Left cardiac atrium (tissue), 4 donors: ENCODE results near the gene BCAR3. TPM values are rescaled to one million over a fixed set of nuclear protein-coding genes. Genes with fewer than 3 reads are reported as not detected.
A peak's percentile ranks its signal among the peaks of the same experiment; 100 is the strongest.

Experiments used
- ATAC-seq, 2 donors: fragments of 200-7000 bp; cut with Tn5 transposase; one replicate each; pipeline ENCODE4 v1.9.1; 2020; ENCODE audit warnings: mild to moderate bottlenecking in 2 of 2, moderate library complexity in 2 of 2
- DNase-seq: peaks from one replicate; pipeline ENCODE4 v3.0.0-alpha.2; 2020
- intact Hi-C, 2 donors: fragments of 100-400 bp; cut with DNase I; formaldehyde crosslinking; loops; one replicate each; pipeline versions ENCODE4 v1.14.1 to v1.15.1; 2022 to 2023
- total RNA-seq, 2 donors: library from RNA; stranded (reverse); fragmentation: NEBNext Ultra II Directional; extraction: Animal tissue kit (Norgen Biotek cat#: 25700); gene quantifications; one replicate each; pipeline ENCODE4 v1.2.1, GENCODE V29; 2021
- donor health status: DM: no; HTN: yes; CAD: no.
- donor health status: DM: no; HTN: yes; CAD: no; lungs with severe emphysema.
- donor health status: DM: yes; HTN: yes; CAD: no.
- donor health status: Dilated cardiomyopathy.

The BCAR3 gene
- total RNA-seq, 2 donors from 2014 or later, result 12.4 to 17.5 TPM

GRCh38 chr1:93625582-93626327 is 55.9 kb downstream of the BCAR3 start:
- intact Hi-C loops, result loop anchor here (5.0 kb wide), 1 partner anchor 188 kb away; no protein-coding TSS in a partner anchor
- ATAC-seq (peak; percentile 43 to 71), DNase-seq (peak; percentile 55)

DNA sequence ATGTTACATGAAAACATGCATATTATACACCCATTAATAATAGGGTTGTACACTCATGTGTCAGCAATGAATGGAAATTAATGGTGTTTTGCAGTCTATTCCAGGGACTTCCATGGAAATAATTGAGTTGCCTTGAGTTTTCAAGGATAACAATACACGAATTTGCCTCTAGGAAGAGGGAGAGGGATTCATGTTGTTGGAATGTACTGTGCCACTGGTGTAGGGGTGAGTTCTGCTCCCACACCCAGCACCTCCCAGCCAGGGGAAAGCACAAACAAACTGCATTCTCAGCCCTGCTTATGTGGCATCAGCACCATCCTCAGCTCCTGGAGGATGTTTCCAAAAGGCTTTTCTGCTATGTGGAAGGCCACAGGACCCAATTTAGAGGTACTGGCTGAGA is 57.8 kb downstream of the BCAR3 start:
- DNase-seq (no peak), ATAC-seq (peak in 1 of 2 donors; percentile 36)
- intact Hi-C loops, result no loop called here

DNA sequence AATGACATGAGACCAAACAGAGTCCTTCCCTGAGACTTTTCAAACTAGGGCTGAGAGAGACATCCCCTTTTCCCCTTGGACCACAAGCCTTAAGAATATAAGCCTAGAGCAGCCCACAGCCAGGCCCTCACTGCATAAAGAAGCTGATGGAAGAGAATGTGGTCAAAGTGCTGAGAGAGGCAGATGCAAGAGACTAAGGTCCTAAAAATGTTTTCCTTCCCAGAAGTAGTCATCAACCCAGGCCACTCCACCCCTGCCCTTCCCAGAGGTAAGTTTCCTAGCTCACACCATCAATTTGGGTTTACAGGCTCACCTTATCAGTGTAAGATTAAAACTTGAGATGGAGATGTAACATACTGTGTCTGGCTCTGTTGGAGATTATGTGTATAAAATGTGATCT is 58.2 kb downstream of the BCAR3 start:
- ATAC-seq (no peak), DNase-seq (no peak)
- intact Hi-C loops, result no loop called here

GRCh38 chr1:93621246-93621645 is 60.4 kb downstream of the BCAR3 start:
- intact Hi-C loops, result no loop called here
- no peak for DNase-seq
- ATAC-seq, result no peak

GRCh38 chr1:93620841-93621210 is 60.8 kb downstream of the BCAR3 start:
- no peak for ATAC-seq
- intact Hi-C loops, result no loop called here

GRCh38 chr1:93620172-93620840 is 61.3 kb downstream of the BCAR3 start:
- intact Hi-C loops, result no loop called here
- DNase-seq, result no peak
- ATAC-seq, result no peak

More at GRCh38 chr1:93620841-93621210, 60.8 kb downstream of the BCAR3 start:
- DNase-seq, result no peak

DNA sequence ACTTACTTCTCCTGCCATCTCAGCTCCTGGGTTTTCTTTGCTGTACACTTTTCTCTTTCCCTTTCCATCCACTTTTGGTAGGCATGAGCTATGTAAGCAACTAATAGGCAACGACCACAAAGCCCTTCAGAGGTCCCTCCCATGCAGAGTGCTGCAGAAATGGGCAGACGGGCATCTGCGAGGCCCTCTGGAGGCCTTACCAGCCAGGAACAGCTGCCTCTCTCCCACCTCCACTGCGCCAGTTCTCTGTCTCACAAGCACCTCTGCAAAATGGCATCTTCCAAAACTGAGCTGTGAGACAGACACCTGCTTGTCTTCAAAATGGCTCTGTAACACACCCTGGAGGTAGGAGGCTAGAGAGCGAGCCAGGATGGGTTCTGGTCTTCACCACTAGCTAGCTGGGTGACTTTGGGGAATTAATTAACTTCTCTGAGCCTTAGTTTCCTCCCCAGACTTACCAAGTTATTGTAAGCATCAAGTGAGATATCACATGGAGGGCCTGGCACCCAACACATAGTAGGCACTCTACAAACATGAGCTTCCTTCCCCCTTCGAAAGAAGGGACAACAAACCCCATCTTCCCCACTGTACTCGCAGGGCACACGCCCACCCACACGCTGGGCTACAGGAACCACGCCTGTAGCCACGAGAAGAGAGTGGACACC is 62.0 kb downstream of the BCAR3 start:
- DNase-seq (no peak), ATAC-seq (no peak)
- intact Hi-C loops, result loop anchor here in 1 of 2 donors (5.0 kb wide), 1 partner anchor 62 kb away; no protein-coding TSS in a partner anchor

DNA sequence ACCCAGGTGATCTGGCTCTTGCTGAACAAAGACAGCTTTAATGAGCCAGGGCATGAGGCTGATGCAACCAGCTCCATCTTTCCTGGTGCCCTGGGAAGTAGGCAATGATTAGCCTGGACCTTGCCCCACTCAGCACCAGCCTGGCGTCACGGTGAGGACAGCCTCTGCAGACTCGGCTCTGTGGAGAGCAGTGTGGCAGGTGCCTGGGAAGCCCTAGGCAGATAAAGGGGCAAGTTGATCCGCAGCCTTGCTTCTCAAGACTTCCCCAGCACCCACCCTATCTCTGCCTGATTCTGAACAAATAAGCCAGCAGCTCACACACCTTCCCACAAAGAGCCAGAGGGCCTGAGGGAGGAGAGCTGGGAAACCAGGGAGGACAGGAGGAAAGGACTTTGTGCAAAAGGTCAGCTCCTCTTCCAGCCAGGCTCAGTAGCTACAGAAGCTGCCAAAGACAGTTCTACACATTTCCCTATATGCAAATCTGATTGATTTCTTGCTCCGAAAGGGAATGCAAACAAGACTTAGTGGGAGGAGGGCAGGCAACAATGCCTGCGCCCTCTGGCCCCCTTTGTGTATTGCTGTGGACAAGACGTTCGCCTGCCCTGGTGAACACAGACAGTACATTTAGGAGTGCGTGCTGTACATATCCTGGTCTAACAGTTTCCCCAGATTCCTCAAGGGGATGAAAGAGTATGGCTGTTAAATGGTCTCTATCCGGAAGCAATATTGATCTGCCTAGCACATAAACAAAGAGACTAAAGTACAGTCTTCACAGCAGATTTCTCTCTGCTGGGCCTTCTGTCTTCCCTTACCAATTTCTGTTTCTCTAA is 63.8 kb downstream of the BCAR3 start:
- ATAC-seq, result no peak
- intact Hi-C loops, result loop anchor here in 1 of 2 donors (5.0 kb wide), 1 partner anchor 61 kb away; no protein-coding TSS in a partner anchor

DNA sequence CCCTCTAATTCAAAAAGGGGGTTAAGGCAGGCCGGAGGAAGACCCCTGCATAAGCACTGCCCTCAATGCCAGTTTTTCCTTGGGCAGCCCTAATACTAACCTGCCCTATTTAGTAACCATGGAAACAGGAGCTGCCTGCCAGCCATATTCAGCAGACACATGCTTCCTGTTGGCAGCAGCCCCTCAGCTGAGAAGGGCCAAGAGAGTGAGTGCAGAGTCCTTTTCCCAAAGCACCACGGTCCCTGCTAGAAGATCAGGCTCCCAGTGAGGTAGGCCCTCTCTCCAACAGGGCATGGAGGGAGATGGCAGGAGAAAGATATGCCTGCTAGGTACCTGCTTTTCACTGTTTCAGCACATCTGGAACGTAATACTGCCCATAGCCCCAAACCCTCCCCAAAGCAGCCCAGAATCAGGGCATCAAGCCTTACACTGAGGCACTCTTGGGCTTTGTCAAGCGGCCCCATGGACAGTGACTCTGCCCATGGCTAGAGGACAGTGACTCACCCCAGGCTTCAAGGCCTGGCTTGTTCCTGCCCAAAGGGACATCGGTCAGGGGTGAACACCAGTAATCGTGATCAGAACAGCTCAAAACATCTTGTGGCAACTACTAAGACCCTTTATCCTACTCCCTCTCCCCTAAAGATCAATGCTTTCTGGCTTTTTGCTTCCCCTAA is 64.5 kb downstream of the BCAR3 start:
- DNase-seq, result peak; percentile 59
- ATAC-seq, result peak; percentile 57 to 70
- intact Hi-C loops, result loop anchor here in 1 of 2 donors (5.0 kb wide), 1 partner anchor 60 kb away; no protein-coding TSS in a partner anchor

More for the DNA sequence above, 63.8 kb downstream of the BCAR3 start:
- no peak for DNase-seq

- ATAC-seq, result peak; percentile 40 to 69
- intact Hi-C loops, result loop anchor here in 1 of 2 donors (5.0 kb wide), 1 partner anchor 59 kb away; no protein-coding TSS in a partner anchor
- peak; percentile 65 for DNase-seq
Observed at GRCh38 chr1:93616221-93616995, 65.2 kb downstream of the BCAR3 start.

DNA sequence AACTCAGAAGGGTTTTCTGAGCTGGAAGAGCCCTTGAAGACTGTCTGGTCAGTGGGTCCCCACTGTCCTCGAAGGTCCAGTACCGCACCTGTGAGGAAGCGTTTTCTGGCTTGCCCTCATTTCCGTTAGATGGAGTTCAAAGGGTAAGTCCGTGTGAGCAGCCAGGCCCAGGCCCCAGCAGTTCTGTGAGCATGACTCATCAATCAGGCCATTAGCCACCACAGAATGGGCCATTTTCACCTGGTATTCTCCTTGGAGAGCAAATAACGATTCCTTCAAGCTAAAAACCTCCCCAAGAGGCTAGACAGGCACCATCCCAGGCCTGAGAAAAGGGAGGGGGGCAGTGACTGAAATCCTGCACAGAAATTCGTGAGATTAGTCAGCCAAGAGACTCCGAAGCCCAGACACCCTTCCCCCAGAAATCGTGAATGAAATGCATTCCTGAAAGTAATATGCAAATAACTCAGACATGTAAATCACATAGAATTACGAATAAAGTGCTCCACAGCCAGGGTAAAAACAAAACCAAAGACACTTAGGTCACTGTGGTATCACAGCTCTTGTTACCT is 66.0 kb downstream of the BCAR3 start:
- intact Hi-C loops, result loop anchor here in 1 of 2 donors (5.0 kb wide), 1 partner anchor 58 kb away; no protein-coding TSS in a partner anchor
- DNase-seq (no peak), ATAC-seq (peak in 1 of 2 donors; percentile 4)

GRCh38 chr1:93614986-93615581 is 66.6 kb downstream of the BCAR3 start:
- DNase-seq, result no peak
- no peak for ATAC-seq
- intact Hi-C loops, result loop anchor here in 1 of 2 donors (5.0 kb wide), 1 partner anchor 58 kb away; no protein-coding TSS in a partner anchor

DNA sequence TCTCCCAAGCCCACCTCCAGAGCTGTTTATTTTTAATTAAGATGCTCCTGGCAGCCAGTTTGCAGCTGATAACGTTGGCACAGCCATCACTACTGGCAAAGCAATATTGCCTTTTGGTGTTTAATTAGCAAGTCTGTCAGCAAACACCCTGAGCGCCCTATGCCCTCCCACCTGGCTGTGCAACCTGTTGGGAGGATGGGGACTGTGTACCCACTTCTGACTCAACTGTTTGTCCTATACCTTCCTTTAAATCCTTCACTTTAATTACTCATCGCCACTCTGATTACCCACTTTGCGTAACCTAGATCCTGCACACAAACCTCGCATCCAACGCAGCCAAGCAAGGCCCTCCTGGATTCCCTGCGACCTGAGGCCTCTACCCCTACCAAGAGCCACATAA is 67.1 kb downstream of the BCAR3 start:
- ATAC-seq (no peak), DNase-seq (no peak)
- intact Hi-C loops, result no loop called here

GRCh38 chr1:93613898-93614297 is 67.7 kb downstream of the BCAR3 start:
- ATAC-seq (peak; percentile 63 to 74), DNase-seq (peak; percentile 50)
- intact Hi-C loops, result no loop called here

DNA sequence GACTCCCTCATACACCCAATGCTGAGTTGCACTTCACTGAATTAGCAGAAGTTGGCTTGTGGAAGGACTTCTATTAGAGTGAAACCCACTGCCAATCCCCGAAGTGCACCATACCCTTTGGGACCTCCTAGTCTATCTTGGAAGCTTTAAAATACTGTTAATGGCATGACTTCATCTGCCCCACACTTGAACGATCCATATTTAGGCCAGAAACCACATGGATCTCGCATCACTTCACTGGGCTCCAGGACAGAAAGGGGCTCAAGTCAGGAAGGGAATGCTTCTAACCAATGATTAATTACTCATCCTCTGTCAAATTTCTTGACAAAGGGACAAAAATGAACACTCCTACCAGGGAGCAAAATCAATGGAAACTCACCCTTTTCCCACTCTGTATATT is 69.1 kb downstream of the BCAR3 start:
- no peak for DNase-seq
- no peak for ATAC-seq
- intact Hi-C loops, result no loop called here

GRCh38 chr1:93611668-93612067 is 70.0 kb downstream of the BCAR3 start:
- intact Hi-C loops, result no loop called here
- ATAC-seq (no peak), DNase-seq (no peak)

- intact Hi-C loops, result no loop called here
- DNase-seq, result no peak
- no peak for ATAC-seq
Observed at GRCh38 chr1:93609536-93609935, 72.1 kb downstream of the BCAR3 start.
